Stimulated activated naive CD8-positive, alpha-beta T cell treated with anti-CD3 and anti-CD28 coated beads, Interleukin-15, Interleukin-2, amounts not matched to agents 100 ng/mL and 50 ng/mL, for 24 hours (primary cell): Measurements from ENCODE around the gene PDGFRA.

Experiments used
- H3K27ac Mint-ChIP-seq: one replicate; pipeline ENCODE4 v1.8.0; 2021; ENCODE audit warnings: mild to moderate bottlenecking, mixed read lengths
- H3K27me3 Mint-ChIP-seq: one replicate; pipeline ENCODE4 v1.8.0; 2021; ENCODE audit warnings: mixed read lengths
- H3K36me3 Mint-ChIP-seq: one replicate; pipeline ENCODE4 v1.8.0; 2021; ENCODE audit warnings: low read depth, mixed read lengths
- H3K4me1 Mint-ChIP-seq: one replicate; pipeline ENCODE4 v1.8.0; 2021; ENCODE audit warnings: low read depth, mixed read lengths
- H3K4me3 Mint-ChIP-seq: one replicate; pipeline ENCODE4 v1.8.0; 2021; ENCODE audit warnings: mild to moderate bottlenecking, mixed read lengths
- H3K9me3 Mint-ChIP-seq: one replicate; pipeline ENCODE4 v1.8.0; 2021; ENCODE audit warnings: mixed read lengths

The PDGFRA gene

DNA sequence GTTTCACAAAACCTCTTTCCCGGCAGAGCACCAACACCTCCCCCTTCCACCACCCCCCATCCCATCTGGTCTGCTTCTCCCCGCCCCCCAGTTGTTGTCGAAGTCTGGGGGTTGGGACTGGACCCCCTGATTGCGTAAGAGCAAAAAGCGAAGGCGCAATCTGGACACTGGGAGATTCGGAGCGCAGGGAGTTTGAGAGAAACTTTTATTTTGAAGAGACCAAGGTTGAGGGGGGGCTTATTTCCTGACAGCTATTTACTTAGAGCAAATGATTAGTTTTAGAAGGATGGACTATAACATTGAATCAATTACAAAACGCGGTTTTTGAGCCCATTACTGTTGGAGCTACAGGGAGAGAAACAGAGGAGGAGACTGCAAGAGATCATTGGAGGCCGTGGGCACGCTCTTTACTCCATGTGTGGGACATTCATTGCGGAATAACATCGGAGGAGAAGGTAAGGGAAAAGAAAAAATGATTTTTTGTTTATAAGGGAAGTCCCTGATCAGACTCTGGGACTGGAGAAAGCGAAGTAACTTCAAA, at the start of gene PDGFRA:
Gene PDGFRA, plus strand, starts transcription at position 333 of the 541 bp plus-strand sequence. CDS start 29,476 bp downstream, outside the sequence.
- Mint-ChIP-seq H3K27me3 (peaks cover 80% of the 10 kb centered on the region), H3K9me3 (no peaks in the 10 kb centered on the region), H3K27ac (no peak within 1 kb of the TSS), H3K4me1 (peaks cover 59% of the 10 kb centered on the region), H3K4me3 (peak within 1 kb of the TSS; percentile 12), H3K36me3 (no peaks in the 10 kb centered on the region)

DNA sequence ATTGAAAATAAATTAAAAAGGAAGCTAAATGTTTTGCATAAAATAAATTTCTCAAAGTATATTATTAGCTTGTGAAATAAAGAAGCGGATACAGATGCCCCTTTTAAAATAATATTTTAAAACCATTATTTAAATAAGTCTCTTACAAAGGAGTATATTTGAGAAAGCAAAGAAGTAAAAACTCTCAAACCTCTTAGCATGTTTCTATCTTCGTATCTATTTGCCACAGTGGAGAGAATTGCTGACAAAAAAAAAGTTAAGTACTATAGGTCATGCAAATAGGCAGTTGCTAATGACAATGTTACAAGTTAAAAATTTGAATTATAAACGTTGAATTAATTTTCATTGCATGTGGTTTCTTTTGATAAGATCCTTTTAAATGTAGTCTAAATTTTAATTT, 44.5 kb upstream of the PDGFRA start:
- Mint-ChIP-seq H3K27ac (no peak overlapping the region), H3K9me3 (no peaks in the 10 kb centered on the region), H3K4me3 (no peak overlapping the region), H3K36me3 (no peaks in the 10 kb centered on the region), H3K4me1 (no peaks in the 10 kb centered on the region), H3K27me3 (no peaks in the 10 kb centered on the region)

DNA sequence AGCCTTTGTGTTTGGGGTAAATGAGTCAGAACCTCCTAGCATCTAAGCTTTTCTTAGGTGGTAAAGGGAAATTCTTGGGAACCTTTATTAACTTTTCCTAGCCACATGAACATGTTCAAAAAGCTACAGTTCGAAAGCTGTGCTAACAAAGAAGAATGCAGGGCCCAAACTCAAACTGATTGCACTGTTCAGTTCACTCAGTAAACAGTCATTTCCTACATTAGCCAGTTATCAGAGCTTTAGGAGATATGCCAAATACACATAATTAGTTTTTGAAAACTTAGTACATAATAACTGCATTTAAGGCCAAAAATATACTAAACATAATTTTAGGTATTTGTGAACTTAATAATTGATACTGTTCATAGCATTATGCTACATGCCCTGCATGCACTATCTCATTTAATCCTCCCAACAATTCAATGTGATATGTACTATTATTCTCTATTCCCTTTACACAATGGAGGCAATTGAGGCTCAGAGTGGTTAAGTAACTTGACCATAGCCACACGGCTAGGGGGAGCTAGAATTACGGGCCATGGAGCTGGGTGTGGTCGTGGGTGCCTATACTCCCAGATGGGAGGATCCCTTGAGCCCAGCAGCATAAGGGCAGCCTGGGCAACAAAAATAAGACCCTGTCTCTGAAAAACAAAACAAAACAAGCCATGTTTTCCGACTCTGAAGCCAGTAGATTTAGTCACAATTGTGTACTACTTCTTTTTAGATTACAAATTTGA, 43.9 kb upstream of the PDGFRA start:
- H3K27me3 Mint-ChIP-seq: no peaks in the 10 kb centered on the region
- H3K4me3 Mint-ChIP-seq: no peak overlapping the region
- no peaks in the 10 kb centered on the region for H3K36me3 Mint-ChIP-seq
- no peaks in the 10 kb centered on the region for H3K4me1 Mint-ChIP-seq
- H3K9me3 Mint-ChIP-seq: no peaks in the 10 kb centered on the region
- H3K27ac Mint-ChIP-seq: no peak overlapping the region

DNA sequence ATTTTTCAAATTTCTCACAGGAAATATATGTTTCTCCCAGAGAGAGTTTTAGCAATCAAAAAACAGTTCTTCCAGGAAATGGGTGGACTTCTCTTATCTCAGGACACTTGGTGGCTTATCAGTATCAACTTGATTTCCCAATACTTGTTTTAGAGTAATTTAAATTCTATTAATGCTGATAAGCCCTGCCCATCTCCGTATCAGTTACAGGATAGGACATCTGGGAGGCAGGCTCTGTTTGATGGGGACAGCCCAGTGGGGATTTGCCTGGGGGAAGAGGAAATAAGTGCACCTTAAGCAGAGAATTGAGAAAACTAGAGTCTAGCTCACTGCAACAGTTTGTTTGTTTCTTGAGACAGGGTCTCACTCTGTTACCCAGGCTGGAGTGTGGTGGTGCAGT, 43.2 kb upstream of the PDGFRA start:
- Mint-ChIP-seq H3K4me3 (no peak overlapping the region), H3K27me3 (no peaks in the 10 kb centered on the region), H3K9me3 (no peaks in the 10 kb centered on the region), H3K27ac (no peak overlapping the region), H3K36me3 (no peaks in the 10 kb centered on the region), H3K4me1 (no peaks in the 10 kb centered on the region)

DNA sequence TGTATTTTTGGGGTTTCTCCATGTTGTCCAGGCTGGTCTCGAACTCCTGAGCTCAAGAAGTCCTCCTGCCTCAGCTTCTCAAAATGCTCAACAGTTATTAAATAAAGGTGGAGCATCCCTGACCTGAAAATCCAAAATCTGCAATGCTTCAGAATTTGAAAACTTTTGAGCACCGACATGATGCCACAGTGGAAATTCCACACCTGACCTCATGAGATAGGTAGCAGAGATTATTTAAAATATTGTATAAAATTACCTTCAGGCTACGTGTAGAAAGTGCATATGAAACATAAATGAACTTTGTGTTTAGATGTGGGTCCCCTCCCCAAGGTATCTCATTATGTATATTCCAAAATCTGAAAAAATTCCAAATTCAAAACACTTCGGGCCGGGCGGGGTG, 42.7 kb upstream of the PDGFRA start:
- no peak overlapping the region for H3K4me3 Mint-ChIP-seq
- no peaks in the 10 kb centered on the region for H3K36me3 Mint-ChIP-seq
- H3K4me1 Mint-ChIP-seq: no peaks in the 10 kb centered on the region
- no peak overlapping the region for H3K27ac Mint-ChIP-seq
- no peaks in the 10 kb centered on the region for H3K9me3 Mint-ChIP-seq
- H3K27me3 Mint-ChIP-seq: no peaks in the 10 kb centered on the region

DNA sequence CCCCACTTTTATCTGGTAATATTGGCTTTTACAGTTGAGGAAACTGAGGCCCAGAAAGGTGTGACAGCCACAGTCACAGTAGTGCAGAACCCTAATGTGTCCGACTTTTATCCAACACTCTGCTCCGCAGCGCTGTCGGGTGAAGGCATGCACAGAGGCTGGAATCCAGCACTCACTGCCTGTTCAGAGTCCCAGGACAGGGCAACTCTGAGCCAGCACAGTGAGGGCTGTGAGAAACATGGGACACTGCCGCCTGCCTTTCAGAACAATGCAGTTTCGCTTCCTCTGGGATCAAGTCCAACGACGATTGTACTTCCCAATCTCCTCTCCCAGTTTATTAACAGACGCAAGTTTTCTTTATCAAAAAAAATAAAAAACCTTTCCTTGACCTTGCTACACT, 41.9 kb upstream of the PDGFRA start:
- H3K4me3 Mint-ChIP-seq: no peak overlapping the region

DNA sequence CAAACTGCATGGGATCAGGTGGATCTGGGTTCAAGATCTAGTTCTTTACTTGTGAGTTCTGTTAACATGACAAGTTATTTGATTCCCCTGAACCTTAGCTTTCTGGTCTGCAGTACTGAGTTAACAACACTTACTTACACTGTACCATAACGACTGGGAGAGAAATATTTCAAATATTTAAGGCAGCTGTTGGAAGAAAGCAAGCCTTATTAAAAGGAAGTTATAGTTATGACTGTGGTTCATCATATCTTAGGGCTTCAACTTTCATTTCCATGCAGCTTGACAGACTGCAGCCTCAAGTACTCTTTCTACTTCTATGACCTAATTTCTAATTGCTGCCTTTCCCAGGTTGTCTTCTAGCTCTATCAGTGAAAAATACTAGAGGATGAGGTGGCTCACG, 40.0 kb upstream of the PDGFRA start:
- Mint-ChIP-seq H3K36me3 (no peaks in the 10 kb centered on the region), H3K4me3 (no peak overlapping the region), H3K27ac (no peak overlapping the region), H3K4me1 (no peaks in the 10 kb centered on the region), H3K9me3 (no peaks in the 10 kb centered on the region), H3K27me3 (no peaks in the 10 kb centered on the region)

More for the DNA sequence above, 41.9 kb upstream of the PDGFRA start:
- Mint-ChIP-seq H3K4me1 (no peaks in the 10 kb centered on the region), H3K27ac (no peak overlapping the region), H3K36me3 (no peaks in the 10 kb centered on the region), H3K27me3 (no peaks in the 10 kb centered on the region), H3K9me3 (no peaks in the 10 kb centered on the region)

DNA sequence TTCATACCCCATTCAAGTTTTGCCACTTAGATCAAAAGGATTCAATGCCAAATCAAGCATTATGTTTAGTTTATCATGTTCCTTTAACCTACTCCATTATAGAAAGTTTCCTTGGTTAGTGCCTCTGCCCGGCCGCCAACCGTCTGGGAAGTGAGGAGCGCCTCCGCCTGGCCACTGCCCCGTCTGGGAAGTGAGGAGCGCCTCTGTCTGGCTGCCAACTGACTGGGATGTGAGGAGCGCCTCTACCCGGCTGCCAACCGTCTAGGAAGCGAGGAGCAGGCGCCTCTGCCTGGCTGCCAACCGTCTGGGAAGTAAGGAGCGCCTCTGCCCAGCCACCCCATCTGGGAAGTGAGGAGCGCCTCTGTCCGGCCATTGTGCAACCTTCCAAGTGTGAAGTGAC, 36.3 kb upstream of the PDGFRA start:
- Mint-ChIP-seq H3K4me1 (no peaks in the 10 kb centered on the region), H3K36me3 (no peaks in the 10 kb centered on the region), H3K4me3 (no peak overlapping the region), H3K27me3 (peaks cover 5% of the 10 kb centered on the region), H3K27ac (no peak overlapping the region), H3K9me3 (no peaks in the 10 kb centered on the region)

DNA sequence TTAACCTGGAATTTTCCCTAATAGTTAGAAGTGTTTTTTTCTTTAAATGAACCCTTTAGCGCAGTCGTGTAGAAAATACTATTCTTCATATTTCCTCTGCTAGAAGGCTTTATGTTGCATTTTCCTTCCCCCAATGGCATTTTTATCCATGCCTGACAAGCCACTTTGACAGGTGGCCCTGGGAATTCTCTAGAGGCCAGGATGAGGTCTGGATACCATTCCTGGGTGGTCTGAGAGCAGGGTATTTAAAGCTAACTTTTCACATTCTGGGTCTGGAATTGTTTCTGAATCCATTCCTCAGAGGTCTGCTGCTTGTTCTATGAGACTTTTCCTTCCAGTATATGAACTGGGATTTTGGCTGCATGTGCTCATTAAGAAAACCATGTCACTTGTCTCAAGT, 31.2 kb upstream of the PDGFRA start:
- no peak overlapping the region for H3K27ac Mint-ChIP-seq
- H3K9me3 Mint-ChIP-seq: no peaks in the 10 kb centered on the region
- no peaks in the 10 kb centered on the region for H3K36me3 Mint-ChIP-seq
- no peak overlapping the region for H3K4me3 Mint-ChIP-seq
- peaks cover 5% of the 10 kb centered on the region for H3K27me3 Mint-ChIP-seq
- no peaks in the 10 kb centered on the region for H3K4me1 Mint-ChIP-seq

DNA sequence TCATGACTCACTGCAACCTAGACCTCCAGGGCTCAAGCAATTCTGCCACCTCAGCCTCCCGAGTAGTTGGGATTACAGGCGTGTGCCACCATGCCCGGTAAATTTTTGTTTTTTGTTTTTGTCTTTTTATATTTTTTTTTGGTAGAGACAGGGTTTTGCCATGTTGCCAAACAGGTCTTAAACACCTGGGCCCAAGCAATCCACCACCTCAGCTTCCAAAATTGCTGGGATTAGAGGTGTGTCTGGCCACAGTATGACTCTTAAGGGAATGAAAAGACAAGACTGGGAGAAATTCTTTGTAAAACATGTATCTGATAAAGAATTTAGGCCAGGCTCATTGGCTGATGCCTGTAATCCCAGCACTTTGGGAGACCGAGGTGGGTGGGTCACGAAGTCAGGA, 29.2 kb upstream of the PDGFRA start:
- H3K4me3 Mint-ChIP-seq: no peak overlapping the region
- H3K9me3 Mint-ChIP-seq: no peaks in the 10 kb centered on the region
- H3K36me3 Mint-ChIP-seq: no peaks in the 10 kb centered on the region
- no peaks in the 10 kb centered on the region for H3K4me1 Mint-ChIP-seq
- H3K27ac Mint-ChIP-seq: no peak overlapping the region
- H3K27me3 Mint-ChIP-seq: peaks cover 5% of the 10 kb centered on the region

DNA sequence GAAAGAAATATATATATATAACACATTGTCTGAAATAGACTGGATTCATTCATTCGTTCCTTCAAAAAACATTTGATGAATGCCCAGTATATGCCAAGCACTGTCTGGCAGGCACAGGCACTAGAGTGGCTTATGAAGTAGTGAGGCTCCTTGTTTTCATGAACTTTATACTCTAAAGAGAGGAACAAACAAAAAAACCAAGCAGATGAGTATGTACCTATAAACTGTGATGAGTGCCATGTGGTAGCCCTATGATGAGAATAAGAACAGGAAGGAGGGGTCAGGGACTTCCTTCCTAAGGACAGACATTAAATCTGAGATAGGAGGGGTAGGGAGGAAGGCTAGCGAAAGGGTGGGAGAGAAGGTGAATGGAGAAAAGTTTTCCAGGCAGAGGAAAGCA, 19.5 kb upstream of the PDGFRA start:
- Mint-ChIP-seq H3K36me3 (no peaks in the 10 kb centered on the region), H3K9me3 (no peaks in the 10 kb centered on the region), H3K4me1 (no peaks in the 10 kb centered on the region)

DNA sequence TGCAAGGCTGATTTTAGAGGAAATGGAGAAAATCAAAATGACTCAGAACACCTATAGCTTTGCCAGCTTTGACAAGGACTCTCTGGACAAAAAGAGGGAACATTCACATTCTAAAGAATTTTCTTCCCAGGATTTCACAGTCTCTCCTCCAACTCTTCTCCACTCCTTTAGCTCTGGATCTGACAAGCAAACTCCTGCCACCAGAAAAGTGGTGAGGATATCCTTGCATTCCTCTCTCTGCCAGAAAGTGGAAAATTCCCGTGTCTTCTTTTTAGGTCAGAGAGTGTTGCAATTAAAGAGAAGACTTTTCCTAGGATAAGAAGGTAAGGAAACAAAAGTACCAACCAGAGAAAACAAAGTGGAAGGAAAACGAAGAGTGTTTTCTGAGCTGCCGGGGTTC, 16.1 kb upstream of the PDGFRA start:
- H3K27ac Mint-ChIP-seq: no peak overlapping the region
- no peaks in the 10 kb centered on the region for H3K36me3 Mint-ChIP-seq
- H3K4me3 Mint-ChIP-seq: no peak overlapping the region
- peaks cover 24% of the 10 kb centered on the region for H3K27me3 Mint-ChIP-seq
- H3K9me3 Mint-ChIP-seq: no peaks in the 10 kb centered on the region
- peaks cover 4% of the 10 kb centered on the region for H3K4me1 Mint-ChIP-seq

More for the DNA sequence above, 19.5 kb upstream of the PDGFRA start:
- Mint-ChIP-seq H3K4me3 (no peak overlapping the region), H3K27me3 (peaks cover 22% of the 10 kb centered on the region), H3K27ac (no peak overlapping the region)

DNA sequence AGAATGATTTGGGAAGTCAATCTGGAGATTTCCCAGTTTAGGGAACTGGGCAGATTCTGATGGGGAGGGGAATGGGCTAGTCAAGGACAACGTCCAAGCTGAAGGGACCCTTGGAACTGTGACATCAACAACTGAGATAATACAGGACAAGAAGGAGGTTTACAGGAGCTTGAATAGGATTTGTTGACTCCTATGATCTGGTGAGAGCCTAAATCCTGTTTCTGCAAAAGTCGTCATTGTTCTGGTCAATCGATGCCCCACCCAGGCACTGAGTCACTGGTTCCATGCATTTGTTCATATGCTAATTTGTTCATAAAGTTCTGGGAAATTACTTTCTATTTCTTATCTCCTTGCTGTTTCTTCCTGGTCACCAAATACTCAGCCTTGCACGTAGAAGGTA, 15.3 kb upstream of the PDGFRA start:
- H3K9me3 Mint-ChIP-seq: no peaks in the 10 kb centered on the region
- H3K4me3 Mint-ChIP-seq: no peak overlapping the region
- no peak overlapping the region for H3K27ac Mint-ChIP-seq
- H3K36me3 Mint-ChIP-seq: no peaks in the 10 kb centered on the region
- peaks cover 27% of the 10 kb centered on the region for H3K27me3 Mint-ChIP-seq
- peaks cover 4% of the 10 kb centered on the region for H3K4me1 Mint-ChIP-seq

DNA sequence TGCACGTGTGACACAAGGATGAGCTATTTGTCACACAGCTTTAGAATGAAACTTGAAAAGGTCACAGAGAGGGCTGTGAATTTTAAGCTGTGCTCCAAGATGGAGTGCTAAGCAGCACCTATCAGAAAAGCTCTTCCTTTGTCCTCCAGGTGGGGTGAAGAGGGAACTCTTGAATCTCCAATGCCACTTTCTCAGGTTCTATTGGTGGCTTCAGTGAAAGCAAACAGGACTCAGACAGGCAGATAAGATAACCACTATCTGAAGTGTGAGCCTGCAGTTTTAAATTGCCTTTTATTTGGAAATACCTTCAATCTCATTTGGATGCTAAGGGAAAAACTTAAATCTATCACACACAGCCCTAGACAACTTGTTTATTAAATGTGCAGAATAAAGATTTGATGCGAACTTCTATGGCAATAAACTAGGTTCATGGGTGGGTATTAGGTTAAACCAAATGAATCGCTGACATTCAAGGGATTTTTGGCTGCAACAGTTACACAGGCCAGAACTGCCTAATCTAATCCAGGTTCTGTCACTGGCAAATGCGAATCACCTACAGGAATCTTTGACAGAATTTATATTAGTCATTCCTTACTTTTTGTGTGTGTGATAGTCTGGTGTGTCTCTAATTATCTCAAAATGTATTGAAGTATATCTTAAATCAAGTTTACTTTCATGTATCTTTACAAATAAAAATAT, 13.6 kb upstream of the PDGFRA start:
- Mint-ChIP-seq H3K27me3 (peaks cover 28% of the 10 kb centered on the region), H3K4me3 (no peak overlapping the region), H3K27ac (no peak overlapping the region), H3K36me3 (no peaks in the 10 kb centered on the region), H3K4me1 (peaks cover 4% of the 10 kb centered on the region), H3K9me3 (no peaks in the 10 kb centered on the region)

DNA sequence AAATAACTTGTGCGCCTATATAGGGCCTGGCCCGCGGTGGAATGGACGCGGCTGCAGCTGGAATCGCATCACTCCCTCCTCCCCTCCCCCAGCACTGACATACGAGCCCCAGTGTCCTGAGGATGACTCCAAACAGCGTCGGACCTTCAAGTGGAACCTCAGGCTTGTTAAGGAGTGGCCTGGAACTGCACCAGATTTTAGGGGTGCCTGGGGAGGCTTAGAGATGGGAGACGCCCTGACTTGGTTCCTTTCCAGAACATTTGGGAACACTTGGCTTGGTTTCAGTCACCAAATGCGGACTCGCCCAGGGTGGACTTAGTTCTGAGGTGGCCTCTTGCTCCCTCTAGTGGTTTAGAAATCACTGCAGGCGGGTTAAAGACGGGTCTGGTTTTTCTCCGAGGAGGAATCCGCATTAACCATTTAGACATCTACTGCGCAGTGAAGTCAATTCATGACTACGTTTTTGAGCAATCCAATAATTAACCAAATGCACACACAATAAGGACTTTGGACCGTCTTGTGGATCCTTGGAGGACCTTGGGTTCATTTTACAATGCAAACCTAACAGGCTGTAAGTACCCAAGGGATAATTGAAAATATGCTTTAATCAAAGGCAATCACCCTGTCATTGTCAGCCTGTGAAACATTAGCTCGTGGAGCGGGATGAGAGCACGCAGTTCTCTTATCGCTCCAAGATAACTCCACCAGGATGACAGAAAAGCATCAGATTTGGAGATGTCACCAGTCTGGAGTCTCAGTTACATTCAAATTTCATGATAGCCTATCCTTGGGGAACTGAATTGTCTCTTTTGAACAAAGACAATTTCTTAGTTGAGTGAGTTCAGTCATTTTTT, 11.2 kb upstream of the PDGFRA start:
- peaks cover 4% of the 10 kb centered on the region for H3K4me1 Mint-ChIP-seq
- peaks cover 37% of the 10 kb centered on the region for H3K27me3 Mint-ChIP-seq
- H3K4me3 Mint-ChIP-seq: no peak overlapping the region
- no peaks in the 10 kb centered on the region for H3K36me3 Mint-ChIP-seq
- no peak overlapping the region for H3K27ac Mint-ChIP-seq
- H3K9me3 Mint-ChIP-seq: no peaks in the 10 kb centered on the region
